Measurements from ENCODE around the gene CARTPT.

The CARTPT gene

GRCh38 chr5:71738662-71739361 is 19.7 kb downstream of the CARTPT start:
- no peak for DNase-seq

GRCh38 chr5:71740015-71740753 is 21.1 kb downstream of the CARTPT start:
- no peak for DNase-seq

- DNase-seq, result no peak
These were observed 24.1 kb downstream of the CARTPT start for GRCh38 chr5:71743155-71743554.

GRCh38 chr5:71744009-71744790 is 25.1 kb downstream of the CARTPT start:
- no peak for DNase-seq

GRCh38 chr5:71747182-71747581 is 28.1 kb downstream of the CARTPT start:
- DNase-seq, result no peak

- DNase-seq, result no peak
These were observed 29.3 kb downstream of the CARTPT start for GRCh38 chr5:71748360-71748759.

- no peak for DNase-seq
These were observed 32.3 kb downstream of the CARTPT start for GRCh38 chr5:71751422-71751821.

GRCh38 chr5:71752441-71753190 is 33.5 kb downstream of the CARTPT start:
- no peak for DNase-seq

GRCh38 chr5:71757590-71758543 is 38.8 kb downstream of the CARTPT start:
- peak; percentile 53 for DNase-seq

- no peak for DNase-seq
These were observed 43.8 kb downstream of the CARTPT start for GRCh38 chr5:71762826-71763225.

GRCh38 chr5:71767661-71768060 is 48.6 kb downstream of the CARTPT start:
- DNase-seq, result no peak

- no peak for DNase-seq
These were observed 50.2 kb downstream of the CARTPT start for GRCh38 chr5:71769287-71769686.

GRCh38 chr5:71770381-71770780 is 51.3 kb downstream of the CARTPT start:
- DNase-seq, result no peak
